ENCODE measurements around the gene PCGF3. TPM values are rescaled to one million over a fixed set of nuclear protein-coding genes. Genes with fewer than 3 reads are reported as not detected.

Gene PCGF3
- total RNA-seq, 2 experiments from 2014 or later: 45.4 to 51.6 TPM

GRCh38 chr4:781493-782216 is 76.0 kb downstream of the PCGF3 start:
- POLR2A ChIA-PET: interaction anchor here (0.6 to 4.9 kb wide), 16 partner anchors 9 to 801 kb away, joined by 3 to 41 read pairs (median 4); partner anchors contain the start of genes ATP5ME, FGFRL1, GAK and IDUA
- Mint-ChIP-seq H3K9me3 (no peaks in the 10 kb centered on the region), H3K4me3 (peak overlapping the region; percentile 84), H3K27ac (peak overlapping the region; percentile 83), H3K4me1 (peaks cover 39% of the 10 kb centered on the region), H3K36me3 (peaks cover 22% of the 10 kb centered on the region), H3K27me3 (peaks cover 19% of the 10 kb centered on the region)
- ATAC-seq (ENCODE audit: low read depth) (peak; percentile 95), DNase-seq (peak; percentile 99)

GRCh38 chr4:784401-785331 is 79.0 kb downstream of the PCGF3 start:
- H3K36me3 Mint-ChIP-seq: peaks cover 4% of the 10 kb centered on the region

GRCh38 chr4:785332-786073 is 79.9 kb downstream of the PCGF3 start:
- POLR2A ChIA-PET: interaction anchor here (4.7 kb wide), 1 partner anchor 9 kb away, joined by 41 read pairs; no protein-coding TSS in a partner anchor
- H3K27ac Mint-ChIP-seq: peak overlapping the region; percentile 64
- no peaks in the 10 kb centered on the region for H3K9me3 Mint-ChIP-seq
- peak overlapping the region; percentile 70 for H3K4me3 Mint-ChIP-seq
- DNase-seq: no peak
- no peak for ATAC-seq (ENCODE audit: low read depth)
- H3K36me3 Mint-ChIP-seq: no peaks in the 10 kb centered on the region
- H3K4me1 Mint-ChIP-seq: peaks cover 24% of the 10 kb centered on the region
- H3K27me3 Mint-ChIP-seq: peaks cover 24% of the 10 kb centered on the region

More at GRCh38 chr4:784401-785331, 79.0 kb downstream of the PCGF3 start:
- Mint-ChIP-seq H3K9me3 (no peaks in the 10 kb centered on the region), H3K4me3 (no peak overlapping the region), H3K4me1 (peaks cover 30% of the 10 kb centered on the region), H3K27ac (peak overlapping the region; percentile 48), H3K27me3 (peaks cover 24% of the 10 kb centered on the region)
- DNase-seq (no peak), ATAC-seq (ENCODE audit: low read depth) (no peak)
- POLR2A ChIA-PET: interaction anchor here (4.7 kb wide), 1 partner anchor 10 kb away, joined by 41 read pairs; no protein-coding TSS in a partner anchor

- ATAC-seq (ENCODE audit: low read depth): no peak
- peak overlapping the region; percentile 28 for H3K4me3 Mint-ChIP-seq
- no peaks in the 10 kb centered on the region for H3K9me3 Mint-ChIP-seq
- H3K4me1 Mint-ChIP-seq: peaks cover 25% of the 10 kb centered on the region
- no peak for DNase-seq
- H3K36me3 Mint-ChIP-seq: no peaks in the 10 kb centered on the region
- POLR2A ChIA-PET: interaction anchor here (1.3 kb wide), 1 partner anchor 10 kb away, joined by 4 read pairs; no protein-coding TSS in a partner anchor
- peaks cover 24% of the 10 kb centered on the region for H3K27me3 Mint-ChIP-seq
- no peak overlapping the region for H3K27ac Mint-ChIP-seq
Observed at GRCh38 chr4:786074-786741, 80.6 kb downstream of the PCGF3 start.

- ATAC-seq (ENCODE audit: low read depth): peak; percentile 7
- Mint-ChIP-seq H3K9me3 (no peaks in the 10 kb centered on the region), H3K27me3 (peaks cover 24% of the 10 kb centered on the region), H3K36me3 (no peaks in the 10 kb centered on the region), H3K27ac (peak overlapping the region; percentile 55), H3K4me3 (peak overlapping the region; percentile 63), H3K4me1 (peaks cover 25% of the 10 kb centered on the region)
- peak; percentile 52 for DNase-seq
- POLR2A ChIA-PET: interaction anchor here (1.3 kb wide), 1 partner anchor 9 kb away, joined by 4 read pairs; no protein-coding TSS in a partner anchor
Observed at GRCh38 chr4:786861-787300, 81.2 kb downstream of the PCGF3 start.

GRCh38 chr4:787561-787981 is 81.9 kb downstream of the PCGF3 start:
- peaks cover 22% of the 10 kb centered on the region for H3K4me1 Mint-ChIP-seq
- POLR2A ChIA-PET: no interaction called here
- H3K36me3 Mint-ChIP-seq: no peaks in the 10 kb centered on the region
- DNase-seq (peak; percentile 52), ATAC-seq (ENCODE audit: low read depth) (no peak)
- peak overlapping the region; percentile 55 for H3K27ac Mint-ChIP-seq
- H3K27me3 Mint-ChIP-seq: peaks cover 26% of the 10 kb centered on the region
- H3K4me3 Mint-ChIP-seq: peak overlapping the region; percentile 63
- no peaks in the 10 kb centered on the region for H3K9me3 Mint-ChIP-seq

GRCh38 chr4:788006-788635 is 82.5 kb downstream of the PCGF3 start:
- no peak for ATAC-seq (ENCODE audit: low read depth)

GRCh38 chr4:788636-789297 is 83.1 kb downstream of the PCGF3 start:
- DNase-seq: no peak
- no peaks in the 10 kb centered on the region for H3K9me3 Mint-ChIP-seq
- H3K27me3 Mint-ChIP-seq: peaks cover 33% of the 10 kb centered on the region
- no peaks in the 10 kb centered on the region for H3K36me3 Mint-ChIP-seq
- H3K27ac Mint-ChIP-seq: no peak overlapping the region
- no peak for ATAC-seq (ENCODE audit: low read depth)
- H3K4me3 Mint-ChIP-seq: no peak overlapping the region
- H3K4me1 Mint-ChIP-seq: peaks cover 24% of the 10 kb centered on the region
- POLR2A ChIA-PET: no interaction called here

More at GRCh38 chr4:788006-788635, 82.5 kb downstream of the PCGF3 start:
- no peak overlapping the region for H3K27ac Mint-ChIP-seq
- POLR2A ChIA-PET: no interaction called here
- no peak overlapping the region for H3K4me3 Mint-ChIP-seq
- H3K27me3 Mint-ChIP-seq: peaks cover 30% of the 10 kb centered on the region
- no peaks in the 10 kb centered on the region for H3K36me3 Mint-ChIP-seq
- DNase-seq: no peak
- H3K9me3 Mint-ChIP-seq: no peaks in the 10 kb centered on the region
- peaks cover 27% of the 10 kb centered on the region for H3K4me1 Mint-ChIP-seq

- Mint-ChIP-seq H3K4me3 (no peak overlapping the region), H3K27me3 (peaks cover 33% of the 10 kb centered on the region), H3K36me3 (no peaks in the 10 kb centered on the region), H3K4me1 (peaks cover 31% of the 10 kb centered on the region), H3K9me3 (no peaks in the 10 kb centered on the region), H3K27ac (no peak overlapping the region)
- DNase-seq (no peak), ATAC-seq (ENCODE audit: low read depth) (no peak)
- POLR2A ChIA-PET: no interaction called here
Observed at GRCh38 chr4:789571-790465, 84.2 kb downstream of the PCGF3 start.

- POLR2A ChIA-PET: interaction anchor here (1.5 kb wide), 1 partner anchor 8 kb away, joined by 10 read pairs; no protein-coding TSS in a partner anchor
- no peak for DNase-seq
- no peak for ATAC-seq (ENCODE audit: low read depth)
- H3K36me3 Mint-ChIP-seq: no peaks in the 10 kb centered on the region
- H3K9me3 Mint-ChIP-seq: no peaks in the 10 kb centered on the region
- no peak overlapping the region for H3K27ac Mint-ChIP-seq
- H3K4me1 Mint-ChIP-seq: peaks cover 30% of the 10 kb centered on the region
- H3K4me3 Mint-ChIP-seq: peak overlapping the region; percentile 29
- H3K27me3 Mint-ChIP-seq: peaks cover 29% of the 10 kb centered on the region
Observed at GRCh38 chr4:790466-790820, 84.8 kb downstream of the PCGF3 start.

All from activated naive CD8-positive, alpha-beta T cell treated with anti-CD3 and anti-CD28 coated beads, Interleukin-2, amount 10 ng/mL, durations not matched to agents 7 days and 5 days (primary cell).